Neutrophil (primary cell): ENCODE measurements around the gene OR2AE1.

Source experiments
- H3K27ac ChIP-seq: fragments of 200-600 bp; sonication (generic); 2 replicates; pipeline ENCODE4 v1.5.1; 2016; ENCODE audit warnings: mild to moderate bottlenecking, moderate library complexity
- H3K27me3 ChIP-seq: fragments of 200-600 bp; sonication (generic); 2 replicates; pipeline ENCODE4 v1.6.0; 2016; ENCODE audit warnings: mild to moderate bottlenecking
- H3K36me3 ChIP-seq: fragments of 200-600 bp; sonication (generic); 2 replicates; pipeline ENCODE4 v1.5.1; 2017
- H3K4me1 ChIP-seq, 2 experiments: fragments of 200-600 bp in 1 of 2; sonication (generic) in 1 of 2; 1 replicate in 1 of 2; 2 replicates in 1 of 2; pipeline versions ENCODE4 v1.5.1 to v1.6.1; 2013 to 2016; ENCODE audit warnings: low read depth in 1 of 2, low read length in 1 of 2, mild to moderate bottlenecking in 1 of 2, moderate library complexity in 1 of 2; ENCODE audit not compliant: control insufficient read depth in 1 of 2, insufficient read depth in 1 of 2
- H3K4me3 ChIP-seq, 2 experiments: fragments of 200-600 bp in 1 of 2; sonication (generic) in 1 of 2; 1 replicate in 1 of 2; 2 replicates in 1 of 2; pipeline ENCODE4 v1.5.1; 2013 to 2016; ENCODE audit warnings: low read depth in 1 of 2, low read length in 1 of 2, mild to moderate bottlenecking in 1 of 2, moderate library complexity in 1 of 2
- H3K9me3 ChIP-seq: fragments of 200-600 bp; sonication (generic); 2 replicates; pipeline ENCODE4 v1.5.1; 2016
- TF ChIP-seq, protein P1 (sequence below): fragments of 200-600 bp; sonication (generic); IDR thresholded peaks from 2 replicates; pipeline ENCODE4 v1.5.1; 2016; ENCODE audit warnings: antibody characterized with exemption

Gene OR2AE1

DNA sequence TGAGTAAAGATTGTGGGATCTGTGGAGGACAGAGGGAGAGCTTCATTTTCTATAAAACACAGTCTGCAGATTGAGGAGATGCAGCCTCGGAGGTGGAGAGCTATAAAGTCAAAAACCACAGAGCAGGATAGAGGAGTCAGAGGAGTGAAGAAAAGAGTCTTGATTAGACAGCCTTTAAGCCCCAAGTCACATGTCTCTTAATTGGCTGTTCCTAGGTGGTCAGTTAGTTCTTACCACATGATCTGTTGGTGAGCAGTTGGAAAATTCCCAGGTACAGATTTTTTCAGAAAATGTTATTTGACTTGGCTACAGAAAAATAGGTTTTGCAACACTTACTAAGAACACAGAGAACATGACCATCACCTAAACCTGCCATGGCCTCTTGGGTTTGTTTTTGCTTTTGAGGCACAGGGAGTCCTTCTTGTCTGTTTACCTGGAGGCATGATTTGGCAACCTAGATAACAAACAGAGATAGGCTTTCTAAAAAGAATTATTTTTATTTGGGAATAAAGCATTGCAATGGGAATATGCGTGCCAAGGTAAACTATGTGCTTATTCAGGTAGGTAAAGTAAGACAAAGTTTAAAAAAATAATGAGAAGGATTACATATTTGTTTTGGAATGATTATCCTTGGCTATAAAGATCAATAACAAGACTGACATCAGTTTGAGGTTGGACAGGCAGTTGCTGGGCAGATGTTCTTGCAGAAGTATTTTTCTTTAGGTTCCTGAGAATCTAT lies 49.6 kb downstream of the OR2AE1 start:
- no peak overlapping the region for H3K27ac ChIP-seq
- H3K4me1 ChIP-seq = no peaks in the 10 kb centered on the region
- H3K4me3 ChIP-seq = no peak overlapping the region
- H3K27me3 ChIP-seq = peaks cover 21% of the 10 kb centered on the region
- TF ChIP-seq, protein P1, sequence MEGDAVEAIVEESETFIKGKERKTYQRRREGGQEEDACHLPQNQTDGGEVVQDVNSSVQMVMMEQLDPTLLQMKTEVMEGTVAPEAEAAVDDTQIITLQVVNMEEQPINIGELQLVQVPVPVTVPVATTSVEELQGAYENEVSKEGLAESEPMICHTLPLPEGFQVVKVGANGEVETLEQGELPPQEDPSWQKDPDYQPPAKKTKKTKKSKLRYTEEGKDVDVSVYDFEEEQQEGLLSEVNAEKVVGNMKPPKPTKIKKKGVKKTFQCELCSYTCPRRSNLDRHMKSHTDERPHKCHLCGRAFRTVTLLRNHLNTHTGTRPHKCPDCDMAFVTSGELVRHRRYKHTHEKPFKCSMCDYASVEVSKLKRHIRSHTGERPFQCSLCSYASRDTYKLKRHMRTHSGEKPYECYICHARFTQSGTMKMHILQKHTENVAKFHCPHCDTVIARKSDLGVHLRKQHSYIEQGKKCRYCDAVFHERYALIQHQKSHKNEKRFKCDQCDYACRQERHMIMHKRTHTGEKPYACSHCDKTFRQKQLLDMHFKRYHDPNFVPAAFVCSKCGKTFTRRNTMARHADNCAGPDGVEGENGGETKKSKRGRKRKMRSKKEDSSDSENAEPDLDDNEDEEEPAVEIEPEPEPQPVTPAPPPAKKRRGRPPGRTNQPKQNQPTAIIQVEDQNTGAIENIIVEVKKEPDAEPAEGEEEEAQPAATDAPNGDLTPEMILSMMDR = no peak
- H3K9me3 ChIP-seq = no peaks in the 10 kb centered on the region
- no peaks in the 10 kb centered on the region for H3K36me3 ChIP-seq
